Adrenal gland (tissue), 12 donors: Measurements from ENCODE around the gene MLXIPL. TPM values are rescaled to one million over a fixed set of nuclear protein-coding genes. Genes with fewer than 3 reads are reported as not detected.

Source experiments
- DNase-seq, 7 donors: peaks; one replicate each; pipeline ENCODE4 v3.0.0-alpha.2; 2019 to 2020
- H3K27ac ChIP-seq, 5 donors: fragments of 200-600 bp; sonication (generic) in 4 of 5; 1 replicate in 3 of 5; 2 replicates in 2 of 5; pipeline versions ENCODE4 v1.5.1 to v1.8.0; 2016 to 2020; ENCODE audit warnings: mild to moderate bottlenecking in 1 of 5
- H3K27me3 ChIP-seq: fragments of 200-600 bp; 2 replicates; pipeline ENCODE4 v1.8.0; 2021
- H3K36me3 ChIP-seq, 2 donors: fragments of 200-600 bp; replicated peaks in 1 of 2; 1 replicate in 1 of 2; 2 replicates in 1 of 2; pipeline versions ENCODE4 v1.5.1 to v1.8.0; 2018 to 2022
- H3K4me1 ChIP-seq, 2 donors: fragments of 200-600 bp; replicated peaks in 1 of 2; 1 replicate in 1 of 2; 2 replicates in 1 of 2; pipeline versions ENCODE4 v1.5.1 to v1.8.0; 2018 to 2021
- H3K4me3 ChIP-seq, 4 donors: fragments of 200-600 bp; sonication (generic) in 3 of 4; one replicate each; pipeline ENCODE4 v1.5.1; 2016 to 2018
- H3K9me3 ChIP-seq, 3 donors: fragments of 200-600 bp; sonication (generic) in 1 of 3; replicated peaks in 1 of 3; 1 replicate in 2 of 3; 2 replicates in 1 of 3; pipeline versions ENCODE4 v1.5.1 to v1.8.0; 2016 to 2021
- POLR2A ChIP-seq, 2 donors: fragments of 450-650 bp; IDR thresholded peaks; one replicate each; pipeline ENCODE4 v1.6.1; 2017; ENCODE audit warnings: antibody characterized with exemption in 2 of 2, mild to moderate bottlenecking in 2 of 2, moderate library complexity in 1 of 2
- WGBS, 4 donors: extraction: QIAGEN DNeasy Blood & Tissue Kit in 2 of 4; methylation state at CpG; one replicate each; pipeline versions ENCODE4 v1.1.5 to v1.1.7; 2013 to 2017; 5-methylcytosine and 5-hydroxymethylcytosine counted together
- intact Hi-C, 2 donors: fragments of 100-400 bp; cut with DNase I; formaldehyde crosslinking; loops; one replicate each; pipeline versions ENCODE4 v1.14.1 to v1.15.0; 2022 to 2023
- polyA plus RNA-seq, 3 donors: library from polyadenylated mRNA; stranded (reverse); fragments of 200-250 nt in 2 of 3; fragments of 350-450 nt in 1 of 3; fragmentation: Illumina TruSeq in 1 of 3; extraction: RNeasy Lipid Tissue Mini Kit (QIAGEN cat#74804) in 1 of 3; gene quantifications; one replicate each; pipeline ENCODE4 v1.2.3, GENCODE V29; 2013 to 2014
- total RNA-seq, 9 donors: library from RNA; depleted of rRNA in 4 of 9; stranded (reverse); fragments of >200 nt in 4 of 9; fragments of 120-200 nt in 1 of 9; fragmentation: NEBNext Ultra II Directional in 1 of 9; extraction: Animal tissue kit (Norgen Biotek cat#: 25700) in 1 of 9; gene quantifications; one replicate each; pipeline versions ENCODE4 v1.1.0 to v1.2.4, GENCODE V29; 2013 to 2023
- TF ChIP-seq, protein P1 (sequence below), 6 experiments: fragments of 450-650 bp in 4 of 6; fragments of 200-600 bp in 2 of 6; sonication (generic) in 1 of 6; IDR thresholded peaks; 1 replicate in 5 of 6; 2 replicates in 1 of 6; pipeline versions ENCODE4 v1.5.1 to v1.8.0; 2016 to 2021; ENCODE audit warnings: antibody characterized with exemption in 6 of 6, mild to moderate bottlenecking in 2 of 6, moderate library complexity in 1 of 6
- donor health status: healthy with polysubstance abuse.
- donor health status: Bipolar disorder and iron deficiency.
- donor health status: DM: yes; HTN: yes; CAD: no.
- donor health status: DM: no; HTN: no; CAD: no.
- donor health status: DM: no; HTN: no; CAD: no.
- donor health status: DM: yes; HTN: yes; CAD: no.

Gene MLXIPL
- total and polyA plus RNA-seq, 12 donors, result under 0.01 to 586 (median 62.7) TPM

DNA sequence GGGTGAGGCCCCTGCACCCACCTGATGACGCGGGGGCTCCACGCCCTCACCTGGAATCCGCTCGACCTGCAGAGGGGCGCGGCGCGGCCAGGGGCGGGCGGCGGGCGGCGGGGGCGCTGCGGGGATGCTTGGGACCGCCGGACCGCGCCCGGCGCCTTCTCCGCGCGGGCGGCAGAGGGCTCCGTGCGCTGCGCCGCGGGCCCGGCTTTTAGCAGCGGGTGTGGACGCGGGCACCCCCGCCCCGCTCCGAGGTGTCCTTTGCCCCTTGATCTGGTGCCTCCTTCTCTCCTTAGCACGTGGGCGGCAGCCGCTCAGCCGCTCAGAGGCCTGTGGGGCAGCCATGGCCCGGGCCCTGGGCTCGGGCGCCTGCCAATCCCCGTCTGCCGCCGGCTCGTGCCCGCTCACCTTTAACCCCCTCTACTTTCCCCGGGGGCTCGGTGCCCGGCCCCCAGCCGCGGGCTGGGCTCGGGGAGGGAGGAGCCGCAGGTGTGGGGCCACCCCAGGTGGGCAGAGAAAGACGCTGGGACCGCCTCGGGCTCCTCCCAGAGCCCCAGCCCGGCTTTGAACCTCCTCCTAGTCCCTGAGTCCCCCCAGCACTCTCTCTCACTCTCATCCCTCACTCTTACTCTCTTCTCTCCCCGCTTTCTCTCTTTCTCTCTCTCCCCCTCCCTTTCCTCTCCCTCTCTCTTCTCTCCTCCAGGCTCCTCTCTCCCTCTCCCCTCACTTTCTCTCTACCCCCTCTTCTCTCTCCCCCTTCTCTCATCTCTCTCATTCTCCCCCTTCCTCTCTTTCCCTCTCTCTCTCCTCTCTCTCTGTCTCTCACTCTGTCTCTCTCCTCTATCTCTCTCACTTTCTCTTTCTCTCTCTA is 23.6 kb upstream of the MLXIPL start:
- H3K9me3 ChIP-seq, result no peaks in the 10 kb centered on the region
- no peak overlapping the region for H3K27ac ChIP-seq
- H3K4me1 ChIP-seq, result peaks cover 0 to 4% of the 10 kb centered on the region in 2 donors
- 2 to 11% (median 2%) methylated on average over 6 to 60 of the region's 62 CpGs for WGBS, 4 donors
- no peaks in the 10 kb centered on the region for H3K36me3 ChIP-seq
- H3K4me3 ChIP-seq, result peak overlapping the region in 1 of 4 donors; percentile 56
- intact Hi-C loops, result no loop called here
- TF ChIP-seq POLR2A (IDR thresholded peaks at IDR 0.05), result no peak
- TF ChIP-seq, protein P1, sequence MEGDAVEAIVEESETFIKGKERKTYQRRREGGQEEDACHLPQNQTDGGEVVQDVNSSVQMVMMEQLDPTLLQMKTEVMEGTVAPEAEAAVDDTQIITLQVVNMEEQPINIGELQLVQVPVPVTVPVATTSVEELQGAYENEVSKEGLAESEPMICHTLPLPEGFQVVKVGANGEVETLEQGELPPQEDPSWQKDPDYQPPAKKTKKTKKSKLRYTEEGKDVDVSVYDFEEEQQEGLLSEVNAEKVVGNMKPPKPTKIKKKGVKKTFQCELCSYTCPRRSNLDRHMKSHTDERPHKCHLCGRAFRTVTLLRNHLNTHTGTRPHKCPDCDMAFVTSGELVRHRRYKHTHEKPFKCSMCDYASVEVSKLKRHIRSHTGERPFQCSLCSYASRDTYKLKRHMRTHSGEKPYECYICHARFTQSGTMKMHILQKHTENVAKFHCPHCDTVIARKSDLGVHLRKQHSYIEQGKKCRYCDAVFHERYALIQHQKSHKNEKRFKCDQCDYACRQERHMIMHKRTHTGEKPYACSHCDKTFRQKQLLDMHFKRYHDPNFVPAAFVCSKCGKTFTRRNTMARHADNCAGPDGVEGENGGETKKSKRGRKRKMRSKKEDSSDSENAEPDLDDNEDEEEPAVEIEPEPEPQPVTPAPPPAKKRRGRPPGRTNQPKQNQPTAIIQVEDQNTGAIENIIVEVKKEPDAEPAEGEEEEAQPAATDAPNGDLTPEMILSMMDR (IDR thresholded peaks at IDR 0.05), result peak in 1 of 6 experiments; percentile 19
- peak in 1 of 7 donors; percentile 26 for DNase-seq
- peaks cover 21% of the 10 kb centered on the region for H3K27me3 ChIP-seq

- Histone ChIP-seq H3K27ac (no peak overlapping the region), H3K4me1 (peaks cover 0 to 4% of the 10 kb centered on the region in 2 donors), H3K27me3 (peaks cover 17% of the 10 kb centered on the region), H3K9me3 (no peaks in the 10 kb centered on the region), H3K4me3 (peak overlapping the region in 1 of 4 donors; percentile 56), H3K36me3 (no peaks in the 10 kb centered on the region)
- intact Hi-C loops, result no loop called here
- 36 to 65% (median 43%) methylated on average over 8 to 16 of the region's 16 CpGs for WGBS, 4 donors
- DNase-seq, result no peak
- TF ChIP-seq, protein P1 (IDR thresholded peaks at IDR 0.05), result no peak
- TF ChIP-seq POLR2A (IDR thresholded peaks at IDR 0.05), result no peak
Observed at GRCh38 chr7:73646785-73647724, 22.7 kb upstream of the MLXIPL start.

DNA sequence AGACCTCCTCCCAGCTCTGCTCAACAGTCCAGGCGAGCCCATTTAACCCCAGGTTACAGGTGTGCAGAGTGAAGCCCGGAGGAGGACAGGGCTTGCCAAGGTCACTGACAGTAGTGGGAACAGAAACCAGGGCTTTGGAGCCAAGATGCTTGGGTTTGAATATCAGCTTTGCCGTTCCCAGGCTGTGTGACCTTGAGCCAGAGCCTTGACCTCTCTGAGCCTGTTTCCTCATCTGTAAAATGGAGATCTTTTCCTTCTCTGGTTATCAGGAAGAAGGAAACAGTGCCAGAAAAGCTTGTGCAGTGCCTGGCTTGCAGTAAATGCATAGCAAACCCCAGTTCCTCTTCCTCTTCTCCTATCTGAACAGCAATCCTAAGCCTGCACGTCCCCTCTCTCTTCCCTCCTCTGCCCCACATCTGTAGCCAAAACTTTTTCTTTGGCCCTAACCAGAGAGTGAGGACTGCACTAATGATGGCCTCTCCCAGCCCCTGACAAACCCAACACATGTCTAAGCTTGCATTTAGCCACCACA is 21.4 kb upstream of the MLXIPL start:
- Histone ChIP-seq H3K4me1 (peaks cover 0 to 4% of the 10 kb centered on the region in 2 donors), H3K9me3 (no peaks in the 10 kb centered on the region), H3K27me3 (peaks cover 17% of the 10 kb centered on the region), H3K4me3 (no peak overlapping the region), H3K27ac (no peak overlapping the region), H3K36me3 (no peaks in the 10 kb centered on the region)
- intact Hi-C loops, result no loop called here
- 23 to 37% (median 25%) methylated on average over 4 of the region's 4 CpGs for WGBS, 4 donors
- no peak for DNase-seq
- no peak for TF ChIP-seq POLR2A (IDR thresholded peaks at IDR 0.05)
- TF ChIP-seq, protein P1 (IDR thresholded peaks at IDR 0.05), result no peak
